DND-41 (cell line): ENCODE measurements around the gene ARHGAP24.

Source experiments
- CTCF ChIP-seq: IDR thresholded peaks from 2 replicates; pipeline ENCODE4 v1.5.1; 2012; ENCODE audit warnings: borderline replicate concordance, low read length, moderate library complexity, mild to moderate bottlenecking; ENCODE audit not compliant: poor library complexity, severe bottlenecking; ENCODE audit errors: extremely low read depth
- EZH2 ChIP-seq: IDR thresholded peaks from 3 replicates; pipeline ENCODE4 v1.6.1; 2012; ENCODE audit warnings: borderline replicate concordance, low read depth, mild to moderate bottlenecking, moderate library complexity, low read length, inconsistent platforms; ENCODE audit not compliant: severe bottlenecking

GRCh38 chr4:85808104-85808503 is 333.2 kb downstream of the ARHGAP24 start:
- no peak for TF ChIP-seq CTCF
- no peak for TF ChIP-seq EZH2
